GM21717 (cell line): ENCODE data around the gene CCDC188.

Experiments
- ATAC-seq: cut with Tn5 transposase; IDR thresholded peaks from one replicate; pipeline ENCODE4 v1.9.1; 2021; ENCODE audit warnings: mild to moderate bottlenecking, moderate library complexity; ENCODE audit not compliant: unreplicated experiment

The CCDC188 gene

DNA sequence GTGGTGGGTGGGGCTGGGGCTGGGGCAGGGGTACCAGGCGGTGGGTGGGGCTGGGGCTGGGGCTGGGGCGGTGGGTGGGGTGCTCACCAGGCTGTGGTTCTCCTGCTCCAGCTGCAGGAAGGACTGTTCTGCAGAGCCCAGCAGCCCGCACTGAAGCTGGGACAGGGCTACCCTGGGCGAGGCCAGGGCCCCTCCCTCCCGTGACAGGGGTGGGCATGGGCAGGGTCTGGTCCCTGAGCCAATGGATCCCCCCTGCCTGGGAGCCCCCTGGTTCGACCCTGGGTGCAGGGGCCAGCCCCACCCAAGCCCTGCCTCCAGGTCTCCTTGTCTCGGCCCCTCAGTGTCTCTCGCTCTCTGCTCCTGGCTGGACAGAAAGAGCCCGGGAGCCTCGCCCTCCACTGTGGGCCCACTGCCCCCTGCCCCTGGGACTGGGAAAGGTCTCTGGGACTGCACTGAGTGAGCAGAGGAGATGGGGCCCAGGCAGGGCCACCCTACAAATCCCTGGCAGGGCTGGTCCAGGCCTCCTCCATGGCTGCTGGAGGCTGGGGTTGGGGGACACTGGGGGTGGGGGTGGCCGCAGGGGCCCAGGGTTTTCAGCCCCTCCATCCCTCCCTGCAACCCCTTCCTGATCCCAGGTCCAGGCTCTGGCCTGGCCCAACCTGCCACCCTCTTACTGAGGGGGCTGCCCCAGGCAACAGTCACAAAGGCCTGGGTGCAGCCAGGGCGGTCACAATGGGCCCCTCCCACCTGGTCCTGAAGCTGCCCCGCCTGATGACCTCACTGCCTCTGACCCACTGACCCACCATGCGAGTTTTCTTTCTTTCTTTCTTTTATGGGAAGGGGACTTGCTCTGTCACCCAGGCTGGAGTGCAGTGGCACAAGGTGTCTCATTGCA, at the start of gene CCDC188:
TSS of gene CCDC188 (minus strand) at position 675 of the 895 bp plus-strand sequence. CDS start at position 606, 69 bp downstream.
- no peak for ATAC-seq

DNA sequence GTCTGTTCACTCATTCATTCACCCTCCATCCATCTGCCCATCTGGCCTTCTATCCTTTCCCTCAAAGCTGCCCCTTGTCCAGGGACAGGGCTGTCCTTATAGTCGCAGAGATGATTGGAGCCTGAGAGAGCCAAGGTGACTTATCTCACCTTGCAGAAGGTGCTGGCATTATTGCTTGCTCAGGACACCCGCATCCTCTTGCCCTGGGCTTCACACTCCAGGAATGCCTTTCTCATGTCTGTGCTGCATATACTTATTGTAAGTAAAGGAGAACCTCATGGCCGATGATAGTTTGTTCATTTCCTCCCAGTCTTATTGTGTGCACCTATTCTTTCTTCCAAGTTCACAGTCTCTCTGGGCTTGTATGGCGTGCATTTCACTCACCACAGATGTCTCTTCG, 49.1 kb upstream of the CCDC188 start:
- ATAC-seq, result no peak

DNA sequence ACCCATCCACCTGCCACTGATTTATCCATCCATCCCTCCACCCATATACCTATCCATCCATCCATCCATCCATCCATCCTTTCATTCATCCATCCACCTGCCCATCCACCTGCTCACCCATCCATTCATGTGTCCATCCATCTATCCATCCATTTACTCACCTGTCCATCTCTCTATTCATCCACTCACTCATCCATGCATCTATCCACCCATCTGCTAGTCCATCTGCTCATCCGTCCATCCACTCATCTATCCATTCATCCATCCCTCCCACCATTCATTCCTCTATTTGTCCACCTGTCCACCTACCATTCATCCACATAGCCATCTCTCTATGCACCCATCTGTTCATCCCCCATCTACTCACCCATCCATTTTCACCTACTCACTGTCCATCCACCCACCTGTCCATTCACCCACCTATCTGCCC, 48.6 kb upstream of the CCDC188 start:
- ATAC-seq, result no peak

DNA sequence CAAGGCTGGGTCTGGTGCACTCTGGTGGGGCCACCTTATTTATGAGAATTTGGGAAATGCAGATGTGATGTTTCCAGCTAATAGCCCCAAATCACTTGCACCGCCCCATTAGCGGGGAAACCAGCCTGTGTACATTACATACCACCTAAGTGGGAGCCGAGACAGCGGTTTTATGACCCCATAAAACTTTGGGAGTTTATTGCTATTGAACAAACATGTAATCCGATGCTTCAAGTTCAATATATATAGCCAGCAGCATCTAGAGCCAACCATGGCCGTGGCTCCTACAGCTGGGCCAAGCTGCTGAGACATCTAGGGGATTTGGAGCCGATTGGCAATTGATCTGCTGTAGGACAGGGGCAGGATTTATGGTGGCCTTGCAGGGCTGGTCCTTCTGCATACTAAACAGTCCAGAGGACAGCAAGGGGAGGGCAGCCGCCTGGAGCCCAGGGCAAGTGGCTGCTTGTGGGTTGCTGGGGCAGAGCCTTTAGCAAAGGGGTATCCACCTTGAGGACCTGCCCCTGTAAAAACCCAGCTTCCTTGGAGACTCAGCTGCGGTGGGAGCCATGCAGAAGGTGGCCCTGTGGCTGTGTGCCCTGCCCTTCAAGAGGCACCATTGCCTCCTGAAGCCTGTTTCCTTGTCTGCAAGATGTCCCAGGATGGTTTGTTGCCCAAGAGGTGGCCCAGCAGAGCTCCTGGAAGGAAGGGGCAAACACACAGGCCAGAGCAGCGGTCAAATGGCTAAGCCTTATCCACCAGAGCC, 47.9 kb upstream of the CCDC188 start:
- ATAC-seq, result no peak

DNA sequence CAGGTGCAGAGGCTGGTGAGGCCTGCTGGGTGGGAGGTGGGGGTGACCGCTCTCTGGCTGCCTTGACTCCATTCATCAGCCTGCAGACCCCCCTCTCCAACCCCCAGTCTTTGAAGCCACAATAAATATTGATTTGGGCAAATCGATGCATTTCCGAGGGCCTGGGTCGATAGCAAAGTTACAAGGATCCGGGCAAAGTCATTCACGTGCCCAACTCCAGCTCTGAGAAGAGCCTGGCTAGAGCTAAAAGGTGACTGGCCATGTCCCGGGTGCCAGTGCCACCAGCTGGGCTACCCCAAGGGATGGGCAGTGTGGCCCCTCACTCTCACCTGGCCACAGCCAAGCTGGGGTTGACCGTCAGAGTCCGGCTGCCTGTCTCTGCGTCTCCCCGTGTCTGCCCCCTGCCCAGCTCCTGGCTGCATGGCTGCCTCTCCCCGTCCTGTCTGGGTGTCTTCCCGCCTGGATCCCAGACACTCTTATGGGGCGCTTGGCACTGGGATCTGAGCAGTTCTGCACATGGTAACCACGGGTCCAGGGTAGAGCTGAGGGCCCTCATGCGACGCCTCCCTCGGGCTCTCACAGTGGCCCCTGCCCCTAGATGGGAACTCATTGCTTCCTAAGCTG, 46.7 kb upstream of the CCDC188 start:
- ATAC-seq, result no peak

DNA sequence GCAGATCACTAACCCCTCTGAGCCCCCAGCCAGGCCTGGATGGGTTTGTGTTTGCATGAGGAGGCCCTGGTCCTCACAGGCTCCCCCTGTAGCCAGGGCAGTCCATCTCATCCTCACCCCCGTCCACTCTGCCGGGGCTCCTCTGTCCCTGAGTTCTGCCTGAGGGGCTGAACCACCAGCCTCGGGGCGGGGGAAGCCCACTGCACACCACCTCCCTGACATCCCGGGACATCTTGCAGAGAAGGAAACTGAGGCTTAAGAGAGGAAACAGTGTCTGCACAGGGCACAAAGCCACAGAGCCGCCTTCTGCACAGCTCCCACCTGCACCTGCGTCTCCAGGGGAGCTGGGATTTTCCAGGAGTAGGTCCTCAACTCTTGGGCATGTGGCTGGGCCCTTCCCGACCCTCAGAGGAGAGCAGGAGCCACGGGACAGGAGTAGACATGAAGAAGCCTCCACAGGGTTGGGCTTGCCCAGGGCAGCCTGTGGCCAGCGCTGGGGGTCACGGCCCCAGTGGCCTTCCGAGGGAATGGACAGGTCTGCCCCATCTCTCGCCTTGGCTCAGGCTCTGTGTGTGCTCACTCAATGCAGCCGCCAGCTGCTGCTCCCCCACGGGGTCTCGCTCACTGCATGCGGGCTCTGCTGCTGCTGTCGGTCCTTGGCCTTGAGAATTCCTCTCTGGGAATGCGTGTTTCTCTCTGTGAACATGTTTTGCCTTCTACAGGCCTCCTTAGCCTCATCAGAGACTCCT, 45.4 kb upstream of the CCDC188 start:
- ATAC-seq, result no peak

DNA sequence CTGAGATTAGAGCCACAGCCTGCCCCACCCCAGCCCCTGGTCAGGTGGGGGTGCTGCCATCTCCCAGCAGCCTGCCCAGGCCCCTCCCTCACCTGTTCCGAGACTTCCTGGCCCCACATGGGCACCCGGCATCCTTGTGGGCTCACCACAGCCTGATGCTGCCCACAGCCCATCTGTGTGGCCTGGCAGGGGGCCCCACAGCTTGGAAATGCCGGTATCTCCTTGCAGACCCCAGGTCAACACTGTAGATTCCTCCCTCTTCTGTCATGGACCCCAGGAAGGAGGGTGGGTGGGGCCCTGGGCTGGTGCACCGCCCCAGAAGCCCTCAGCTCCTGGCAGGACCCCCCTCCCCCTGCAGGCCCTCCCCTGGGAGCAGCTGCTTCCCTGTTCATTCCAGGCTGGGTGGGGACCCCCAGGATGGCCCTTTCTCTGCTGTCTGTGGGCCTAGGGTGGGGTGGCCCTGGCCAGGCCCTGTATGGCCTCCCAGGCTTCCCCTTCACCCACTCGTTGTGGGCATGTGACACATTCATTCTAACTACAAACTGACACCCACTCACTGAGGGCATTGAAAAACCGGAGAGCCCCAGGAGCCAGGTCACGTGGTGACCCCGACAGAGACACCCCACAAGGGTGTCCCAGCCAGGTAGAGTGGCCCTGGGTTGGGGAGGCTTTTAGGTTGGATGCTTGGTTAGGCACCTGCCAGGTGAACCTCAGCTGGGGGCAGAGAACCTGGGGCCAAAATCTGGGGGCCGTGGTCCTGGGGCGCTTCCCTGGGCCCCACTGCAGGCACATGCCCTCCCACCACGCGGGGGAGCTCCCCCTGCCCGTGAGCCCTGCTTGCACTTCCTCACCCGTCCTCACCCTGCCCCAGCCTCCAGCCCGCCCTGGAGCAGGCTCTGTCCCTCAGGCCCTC, 44.1 kb upstream of the CCDC188 start:
- ATAC-seq, result no peak

DNA sequence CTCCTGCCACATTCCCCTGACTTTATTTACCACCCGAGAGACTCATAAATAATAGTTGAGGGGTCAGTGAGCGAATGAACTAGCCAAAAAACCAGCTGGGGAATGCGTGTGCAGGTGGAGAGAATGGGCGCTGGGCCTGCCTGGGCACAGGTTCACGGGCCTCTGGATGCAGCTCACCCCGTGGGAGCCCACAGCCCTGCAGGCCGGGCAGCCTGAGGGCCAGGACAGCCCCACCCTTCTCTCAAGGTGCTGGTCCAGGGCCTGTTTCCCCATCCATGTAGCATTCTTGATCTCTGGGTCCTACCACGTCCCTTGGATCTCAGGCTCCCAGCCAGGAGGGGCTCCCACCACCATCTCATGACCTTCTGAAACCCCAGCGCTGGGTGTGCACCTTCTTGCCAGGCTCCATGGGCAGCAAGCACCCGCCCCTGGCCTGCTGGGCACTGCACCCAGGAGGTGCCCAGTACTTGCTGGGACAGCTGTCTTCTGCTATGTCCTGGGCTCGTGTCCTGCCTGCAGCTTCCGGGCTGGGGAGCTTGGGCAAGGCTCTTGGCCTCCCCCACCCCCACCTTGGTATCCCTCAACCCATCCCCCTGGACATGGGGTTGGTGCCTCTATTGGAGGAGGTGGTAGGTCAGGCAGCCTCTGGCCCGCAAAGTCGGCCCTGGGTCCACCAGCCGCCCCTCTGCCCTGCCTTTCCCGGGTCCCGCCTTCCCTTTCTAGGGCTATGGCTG, 43.1 kb upstream of the CCDC188 start:
- no peak for ATAC-seq

DNA sequence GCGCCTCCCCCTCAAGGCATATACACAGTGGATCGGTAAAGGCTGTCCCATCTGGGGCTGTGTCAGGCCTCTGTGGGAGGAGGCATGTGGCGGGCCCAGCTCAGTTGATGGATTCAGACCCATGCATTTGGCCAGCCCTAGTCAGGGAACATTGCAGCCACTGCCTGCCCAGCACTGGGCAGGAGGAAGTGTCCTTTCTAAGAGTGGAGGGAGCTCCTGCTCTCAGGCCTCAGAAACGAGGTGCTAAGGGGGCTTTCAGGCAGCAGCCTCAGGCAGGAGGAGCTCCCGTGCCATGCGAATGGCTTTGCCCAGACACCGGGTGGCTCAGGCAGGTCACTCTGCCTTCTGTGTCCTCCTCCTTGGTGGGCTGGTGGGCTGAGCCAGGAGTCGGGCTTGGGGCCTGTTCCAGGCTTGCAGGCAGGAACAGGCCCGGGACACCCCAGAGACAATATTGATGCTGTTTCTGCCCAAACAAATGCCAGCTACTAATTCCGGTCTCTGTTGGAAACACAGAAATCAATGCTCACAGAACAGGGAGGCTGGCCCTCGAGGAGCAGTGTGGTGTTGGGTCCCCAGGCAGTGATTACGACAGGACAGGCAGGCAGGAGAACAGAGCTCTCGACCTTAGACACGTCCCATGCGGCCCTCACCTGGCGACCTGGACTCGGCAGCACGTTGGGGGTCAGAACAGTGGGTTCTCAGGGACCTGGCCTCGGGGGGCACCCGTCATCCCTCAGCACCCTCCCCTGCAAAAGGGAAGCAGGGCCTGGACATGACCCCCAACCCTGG, 42.3 kb upstream of the CCDC188 start:
- no peak for ATAC-seq

DNA sequence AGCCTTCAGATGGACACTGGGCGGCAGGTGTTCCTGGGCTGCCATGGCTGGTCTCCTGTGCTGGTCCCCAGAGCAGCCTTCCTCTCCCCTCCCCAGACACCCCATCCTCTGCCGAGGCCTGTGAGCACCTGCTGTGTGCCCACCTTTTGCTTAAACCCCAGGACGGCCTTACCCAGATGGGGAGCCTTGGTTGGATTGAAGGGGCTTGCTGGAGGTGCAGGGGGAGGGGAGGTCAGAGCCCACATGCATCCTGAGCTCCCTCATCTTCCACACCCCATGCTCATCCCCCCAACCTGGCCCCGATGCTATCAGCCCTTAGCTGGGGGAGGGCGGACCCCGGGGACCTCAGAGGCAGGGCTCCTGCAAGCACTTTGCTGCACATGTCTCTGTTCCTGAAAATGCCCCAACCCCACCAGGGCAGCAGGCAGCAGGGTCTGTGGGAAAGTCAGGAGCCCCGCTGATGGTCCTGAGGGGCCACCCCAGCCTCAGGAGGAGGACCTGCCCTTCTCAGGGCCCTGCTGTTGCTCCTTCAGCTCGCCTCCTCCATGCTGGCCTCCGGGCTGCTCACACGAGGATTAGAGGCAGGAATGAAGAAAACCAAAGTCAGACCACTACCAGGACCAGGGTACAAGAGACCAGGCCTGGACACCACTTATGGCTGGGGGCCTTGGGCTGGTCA, 41.6 kb upstream of the CCDC188 start:
- no peak for ATAC-seq

DNA sequence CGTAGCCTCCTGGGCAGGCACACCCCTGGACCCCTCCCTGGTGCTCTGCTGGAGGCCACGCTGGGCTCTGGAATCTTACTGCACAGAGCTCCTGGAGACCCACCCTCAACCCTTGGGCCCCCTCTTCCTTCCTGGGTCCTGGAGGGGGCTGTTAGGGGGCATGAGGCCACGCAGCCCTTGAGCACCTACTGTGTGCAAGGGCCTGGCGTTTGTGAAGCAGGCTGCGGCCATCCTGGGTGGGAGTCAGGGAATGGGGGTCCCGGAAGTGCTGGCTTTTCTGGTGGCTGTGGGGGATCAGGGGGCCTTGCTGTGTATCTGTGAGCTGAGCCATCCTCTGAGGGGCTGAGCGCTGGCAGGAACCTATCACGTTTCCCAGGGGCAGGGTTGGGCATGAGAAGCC, 40.9 kb upstream of the CCDC188 start:
- no peak for ATAC-seq

DNA sequence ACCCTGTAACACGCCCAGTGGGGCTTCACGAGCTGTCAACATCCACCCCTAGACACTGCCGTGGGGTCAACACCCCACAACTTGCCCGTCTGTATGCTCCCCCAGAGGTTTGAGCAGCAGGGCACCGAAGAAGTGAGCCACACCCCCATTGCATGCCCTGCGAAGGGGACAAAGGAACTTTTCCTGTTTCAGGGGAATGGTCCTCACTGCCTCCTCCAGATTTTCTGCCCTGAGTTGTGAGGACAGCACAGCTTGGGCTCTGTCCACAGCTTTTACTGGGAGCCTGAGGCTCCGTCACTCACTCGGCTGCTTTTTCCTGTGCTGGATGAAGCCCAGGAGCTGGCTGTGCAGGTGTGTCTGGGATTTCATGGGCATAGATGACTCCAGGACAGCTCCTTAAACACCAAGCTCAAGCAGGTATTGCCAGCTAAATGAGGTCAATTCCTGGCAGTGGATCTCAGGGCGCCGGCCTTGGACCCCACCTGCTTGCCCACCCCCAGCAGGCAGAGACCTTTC, 40.2 kb upstream of the CCDC188 start:
- no peak for ATAC-seq

DNA sequence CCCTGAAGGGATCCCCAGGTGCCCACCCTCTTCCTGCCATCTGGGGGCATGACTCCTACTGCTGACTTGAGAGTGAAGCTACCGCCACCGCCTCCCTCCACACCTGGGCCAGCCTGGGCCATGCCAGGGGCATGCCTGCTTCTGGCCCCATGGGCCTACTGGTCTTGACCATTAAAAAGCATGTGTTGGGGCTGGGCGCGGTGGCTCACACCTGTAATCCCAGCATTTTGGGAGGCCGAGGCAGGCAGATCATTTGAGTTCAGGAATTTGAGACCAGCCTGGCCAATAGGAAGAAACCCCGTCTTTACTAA, 37.7 kb upstream of the CCDC188 start:
- no peak for ATAC-seq

DNA sequence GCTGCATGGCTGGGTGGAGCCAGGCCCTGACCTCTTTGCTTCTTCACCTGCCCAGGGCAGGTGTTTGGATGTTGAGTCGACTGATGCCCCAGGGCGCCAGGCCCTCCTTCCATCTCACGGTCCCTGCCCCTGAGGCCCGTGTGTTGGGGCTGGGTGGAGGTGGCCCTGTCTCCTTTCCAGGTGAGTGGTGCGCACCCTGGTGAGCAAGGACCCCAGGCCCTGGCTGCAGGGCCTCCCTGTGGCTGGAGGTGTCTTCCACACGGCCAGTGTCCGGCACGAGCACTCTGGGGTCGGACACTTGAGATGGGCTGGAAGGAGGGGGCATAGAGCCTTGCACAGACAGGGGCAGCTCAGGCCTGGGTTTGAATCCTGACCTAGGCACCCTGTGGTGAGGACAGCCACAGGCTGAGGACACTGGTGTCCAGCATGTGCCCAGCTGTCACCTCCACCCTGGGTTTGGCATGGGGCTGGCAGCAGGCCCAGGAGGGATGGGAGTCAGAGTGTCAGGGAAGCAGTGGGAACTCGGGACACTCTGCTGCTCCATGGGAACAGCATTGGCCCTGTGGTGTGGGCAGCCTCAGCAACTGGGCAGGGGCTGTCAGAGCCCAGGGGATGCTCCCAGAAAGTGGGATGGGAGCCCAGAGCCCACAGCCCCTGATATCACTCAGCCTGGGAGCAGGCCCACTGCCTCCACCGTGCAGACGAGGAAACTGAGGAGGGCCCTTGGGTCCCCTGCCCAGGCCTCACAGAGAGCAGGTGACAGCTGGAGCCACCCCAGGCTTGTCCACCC, 37.1 kb upstream of the CCDC188 start:
- ATAC-seq, result no peak

DNA sequence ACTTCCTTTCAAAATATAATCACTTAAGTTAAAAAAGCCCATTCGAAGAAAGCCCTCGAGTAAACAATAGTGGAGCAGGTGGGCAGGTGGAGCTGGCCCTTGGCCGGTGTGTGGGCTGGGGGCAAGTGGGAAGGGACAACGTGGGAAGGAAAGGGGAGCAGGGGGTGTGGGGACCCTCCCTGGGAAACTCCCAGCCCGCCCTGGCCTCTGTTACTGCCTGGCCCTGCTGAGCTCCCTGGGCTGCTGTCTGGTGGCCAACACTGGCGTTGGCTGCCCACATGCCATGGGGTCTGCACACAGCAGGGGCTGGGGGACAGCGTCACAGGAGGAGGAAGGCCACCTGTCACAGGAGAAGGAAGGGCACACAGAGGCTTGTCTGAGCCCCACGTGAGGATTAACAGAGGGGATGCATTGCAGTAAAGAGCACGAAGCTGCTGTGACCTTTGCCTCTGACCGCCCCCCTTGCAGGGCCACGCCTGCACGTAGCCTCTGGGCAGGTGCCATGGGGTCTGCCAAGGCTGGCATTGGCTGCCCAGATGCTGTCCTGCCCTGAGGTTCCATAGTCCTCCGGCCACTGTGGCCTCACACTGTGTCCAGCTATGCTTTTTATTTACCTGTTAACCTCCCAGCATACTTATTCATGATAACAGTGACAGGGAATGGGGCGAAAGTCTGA, 36.2 kb upstream of the CCDC188 start:
- no peak for ATAC-seq

DNA sequence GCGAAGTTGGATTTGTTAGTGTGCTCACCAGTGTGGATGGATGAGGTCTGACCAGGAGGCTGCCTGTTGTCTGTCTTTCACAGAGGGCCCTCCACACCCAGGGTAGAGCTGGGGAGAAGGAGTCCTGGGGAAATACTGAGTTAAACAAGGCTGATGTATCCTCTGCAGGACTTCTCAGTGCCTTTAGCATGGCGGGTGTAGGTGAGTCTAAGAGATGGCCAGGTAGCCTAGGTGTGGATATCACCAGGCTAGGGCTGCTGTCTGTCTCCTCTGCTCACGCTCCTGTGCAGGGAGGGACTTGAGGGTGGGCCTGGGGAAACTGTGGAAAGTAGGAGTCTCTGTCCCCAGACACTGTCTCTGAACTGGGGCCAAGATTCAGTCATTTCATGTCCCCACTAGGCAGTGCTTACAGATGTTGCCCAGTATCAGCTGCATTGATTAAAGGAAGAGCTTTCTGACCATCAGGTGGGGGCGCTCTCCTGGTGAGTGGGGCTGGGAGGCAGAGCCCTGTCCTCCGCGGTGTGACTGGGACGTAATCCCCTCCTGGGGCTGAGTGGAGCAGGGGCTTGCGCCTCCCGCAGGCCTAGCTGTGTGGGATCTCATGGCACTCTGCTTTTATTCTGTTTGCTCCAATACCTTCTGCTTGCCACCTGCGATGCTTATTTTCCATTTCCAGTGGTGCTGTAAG, 35.5 kb upstream of the CCDC188 start:
- ATAC-seq, result no peak
